Peyer's patch (tissue), 4 donors: ENCODE results near the gene CERT1.

Experiments
- CTCF ChIP-seq, 6 experiments: fragments of 450-650 bp in 4 of 6; fragments of 200-600 bp in 2 of 6; sonication (generic) in 1 of 6; IDR thresholded peaks; one replicate each; pipeline ENCODE4 v1.5.1; 2017 to 2019; ENCODE audit warnings: antibody characterized with exemption in 6 of 6, mild to moderate bottlenecking in 3 of 6, moderate library complexity in 1 of 6
- POLR2A ChIP-seq, 2 donors: fragments of 450-650 bp; IDR thresholded peaks; one replicate each; pipeline ENCODE4 v1.5.1; 2017; ENCODE audit warnings: antibody characterized with exemption in 2 of 2, mild to moderate bottlenecking in 2 of 2, moderate library complexity in 2 of 2

- no peak for TF ChIP-seq CTCF (IDR thresholded peaks at IDR 0.05)
- no peak for TF ChIP-seq POLR2A (IDR thresholded peaks at IDR 0.05)
Measured at GRCh38 chr5:75507841-75508240, 3.6 kb downstream of the CERT1 start.
